Ascending aorta (tissue), 2 donors: ENCODE results near the gene RHOU. TPM values are rescaled to one million over a fixed set of nuclear protein-coding genes. Genes with fewer than 3 reads are reported as not detected.
A peak's percentile ranks its signal among the peaks of the same experiment; 100 is the strongest.
"Not testable (repeated sequence)": the region's sequence is repeated elsewhere in the genome, so short reads cannot be mapped to it uniquely, and the experiment has no call there.

Experiments
- DNase-seq, 2 donors: peaks; one replicate each; pipeline ENCODE4 v3.0.0-alpha.2; 2019; ENCODE audit warnings: low spot score in 2 of 2
- H3K27ac ChIP-seq, 2 donors: fragments of 200-600 bp; sonication (generic); one replicate each; pipeline ENCODE4 v1.5.1; 2016 to 2017; ENCODE audit warnings: mild to moderate bottlenecking in 1 of 2
- H3K27me3 ChIP-seq: fragments of 200-600 bp; sonication (generic); one replicate; pipeline ENCODE4 v1.5.1; 2017
- H3K36me3 ChIP-seq, 2 donors: fragments of 200-600 bp; sonication (generic); one replicate each; pipeline ENCODE4 v1.5.1; 2016
- H3K4me1 ChIP-seq, 2 donors: fragments of 200-600 bp; sonication (generic); one replicate each; pipeline ENCODE4 v1.5.1; 2016 to 2017; ENCODE audit warnings: mild to moderate bottlenecking in 1 of 2
- H3K4me3 ChIP-seq, 2 donors: fragments of 200-600 bp; sonication (generic); one replicate each; pipeline ENCODE4 v1.5.1; 2016 to 2017; ENCODE audit warnings: mild to moderate bottlenecking in 1 of 2
- H3K9me3 ChIP-seq, 2 donors: fragments of 200-600 bp; sonication (generic); one replicate each; pipeline ENCODE4 v1.5.1; 2016
- CTCF ChIP-seq, 3 experiments: fragments of 200-600 bp in 2 of 3; fragments of 450-650 bp in 1 of 3; sonication (generic) in 2 of 3; IDR thresholded peaks; one replicate each; pipeline ENCODE4 v1.5.1; 2016 to 2019; ENCODE audit warnings: antibody characterized with exemption in 3 of 3, mild to moderate bottlenecking in 1 of 3, moderate library complexity in 1 of 3
- intact Hi-C: fragments of 100-400 bp; cut with DNase I; formaldehyde crosslinking; loops from one replicate; pipeline ENCODE4 v1.15.1; 2023
- total RNA-seq: library from RNA; depleted of rRNA; stranded (reverse); fragments of >200 nt; gene quantifications from one replicate; pipeline ENCODE4 v1.1.0, GENCODE V29; 2016

Gene RHOU
- total RNA-seq: 27.7 TPM

- intact Hi-C loops: loop anchor here (1.0 to 5.0 kb wide), 8 partner anchors 66 to 492 kb away; no protein-coding TSS in a partner anchor
- peak; percentile 36 to 98 (median 49) for TF ChIP-seq CTCF (IDR thresholded peaks at IDR 0.05)
- peak; percentile 19 to 85 for DNase-seq
- H3K27ac ChIP-seq: peak within 1 kb of the TSS; percentile 96 to 97
- no peaks in the 10 kb centered on the region for H3K27me3 ChIP-seq
- no peaks in the 10 kb centered on the region for H3K9me3 ChIP-seq
- peaks cover 3 to 21% of the 10 kb centered on the region in 2 donors for H3K4me1 ChIP-seq
- peak within 1 kb of the TSS; percentile 97 to 98 for H3K4me3 ChIP-seq
- H3K36me3 ChIP-seq: peaks cover 0 to 19% of the 10 kb centered on the region in 2 donors
Measured at GRCh38 chr1:228734881-228735801, at the start of gene RHOU. RHOU (plus strand) TSS chr1:228735479; CDS start chr1:228735743, 264 bp downstream.

DNA sequence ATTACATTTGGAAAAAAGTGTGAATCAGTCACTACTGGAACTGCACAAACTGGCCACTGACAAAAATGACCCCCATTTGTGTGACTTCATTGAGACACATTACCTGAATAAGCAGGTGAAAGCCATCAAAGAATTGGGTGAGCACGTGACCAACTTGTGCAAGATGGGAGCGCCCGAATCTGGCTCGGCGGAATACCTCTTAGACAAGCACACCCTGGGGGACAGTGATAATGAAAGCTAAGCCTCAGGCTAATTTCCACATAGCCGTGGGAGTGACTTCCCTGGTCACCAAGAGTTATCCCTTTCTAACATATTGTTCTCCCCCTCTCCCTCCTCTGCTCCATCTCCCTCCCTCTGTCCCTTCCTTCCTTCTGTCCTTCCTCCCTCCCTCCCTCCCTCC is 47.7 kb upstream of the RHOU start:
- Histone ChIP-seq H3K27me3 (no peaks in the 10 kb centered on the region), H3K9me3 (no peaks in the 10 kb centered on the region), H3K4me3 (no peak overlapping the region), H3K27ac (no peak overlapping the region), H3K36me3 (no peaks in the 10 kb centered on the region), H3K4me1 (peaks cover 0 to 13% of the 10 kb centered on the region in 2 donors)
- intact Hi-C loops: no loop called here
- TF ChIP-seq CTCF (IDR thresholded peaks at IDR 0.05): no peak
- DNase-seq: no peak

GRCh38 chr1:228689255-228689654 is 46.0 kb upstream of the RHOU start:
- intact Hi-C loops: no loop called here
- Histone ChIP-seq H3K9me3 (no peaks in the 10 kb centered on the region), H3K27me3 (no peaks in the 10 kb centered on the region), H3K36me3 (no peaks in the 10 kb centered on the region), H3K4me1 (peaks cover 0 to 10% of the 10 kb centered on the region in 2 donors), H3K4me3 (no peak overlapping the region), H3K27ac (no peak overlapping the region)
- no peak for DNase-seq
- no peak for TF ChIP-seq CTCF (IDR thresholded peaks at IDR 0.05)

DNA sequence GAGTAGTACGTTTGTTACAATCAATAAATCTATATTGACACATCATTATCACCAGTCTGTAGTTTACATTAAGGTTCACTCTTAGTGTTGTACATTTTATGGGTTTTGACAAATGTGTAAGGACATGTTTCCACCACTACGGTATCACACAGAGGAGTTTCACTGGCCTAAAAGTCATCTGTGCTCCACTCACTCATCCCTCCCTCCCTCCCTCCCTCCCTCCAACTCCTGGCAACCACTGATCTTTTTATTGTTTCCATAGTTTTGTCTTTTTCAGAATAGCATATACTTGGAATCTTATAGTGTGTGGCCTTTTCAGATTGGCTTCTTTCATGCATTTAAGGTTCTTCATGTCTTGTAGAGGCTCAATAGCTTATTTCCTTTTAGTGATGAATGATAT is 44.1 kb upstream of the RHOU start:
- H3K27ac ChIP-seq: no peak overlapping the region
- H3K9me3 ChIP-seq: no peaks in the 10 kb centered on the region
- intact Hi-C loops: no loop called here
- DNase-seq: no peak
- H3K27me3 ChIP-seq: no peaks in the 10 kb centered on the region
- H3K4me1 ChIP-seq: no peaks in the 10 kb centered on the region
- H3K36me3 ChIP-seq: no peaks in the 10 kb centered on the region
- no peak for TF ChIP-seq CTCF (IDR thresholded peaks at IDR 0.05)
- no peak overlapping the region for H3K4me3 ChIP-seq

DNA sequence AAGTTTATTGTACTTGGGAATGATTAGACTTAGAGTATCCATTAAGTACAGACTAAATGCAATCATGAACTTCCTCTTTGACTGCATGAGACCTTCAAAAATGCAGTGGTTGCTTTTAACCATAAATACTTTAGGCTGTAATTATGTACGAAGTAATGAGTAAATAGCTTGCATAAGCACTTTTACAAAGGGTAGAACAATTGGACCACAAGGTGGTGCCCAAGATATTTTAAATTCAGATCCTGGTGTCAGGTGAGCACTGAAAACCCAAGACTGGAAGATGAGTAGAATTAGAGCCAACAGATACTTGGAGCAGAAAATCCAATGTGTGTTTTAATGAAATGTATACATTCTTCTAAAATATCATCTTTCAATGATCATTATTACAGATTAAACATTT is 43.4 kb upstream of the RHOU start:
- TF ChIP-seq CTCF (IDR thresholded peaks at IDR 0.05): peak; percentile 25 to 42 (median 29)
- Histone ChIP-seq H3K4me1 (no peaks in the 10 kb centered on the region), H3K27me3 (no peaks in the 10 kb centered on the region), H3K4me3 (no peak overlapping the region), H3K36me3 (no peaks in the 10 kb centered on the region), H3K27ac (no peak overlapping the region), H3K9me3 (no peaks in the 10 kb centered on the region)
- intact Hi-C loops: no loop called here
- no peak for DNase-seq

DNA sequence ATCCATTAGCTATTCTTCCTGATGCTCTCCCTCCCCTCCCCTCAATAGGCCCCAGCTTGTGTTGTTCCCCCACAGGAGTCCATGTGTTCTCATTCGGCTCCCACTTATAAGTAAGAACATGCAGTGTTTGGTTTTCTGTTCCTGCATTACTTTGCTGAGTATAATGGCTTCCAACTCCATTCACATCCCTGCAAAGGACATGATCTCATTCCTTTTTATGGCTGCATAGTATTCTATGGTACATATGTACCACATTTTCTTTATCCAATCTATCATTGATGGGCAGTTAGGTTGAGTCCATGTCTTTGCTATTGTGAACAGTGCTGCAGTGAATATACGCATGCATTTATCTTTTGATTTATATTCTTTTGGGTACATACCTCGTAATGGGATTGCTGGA is 40.8 kb upstream of the RHOU start:
- H3K4me1 ChIP-seq, intact Hi-C loops, H3K27me3 ChIP-seq, DNase-seq, H3K4me3 ChIP-seq, H3K27ac ChIP-seq, H3K9me3 ChIP-seq, H3K36me3 ChIP-seq: not testable (repeated sequence)
